Hepatocyte (in vitro differentiated cells): ENCODE results near the gene SND1.

Experiments used
- EZH2 ChIP-seq: fragments of 200-600 bp; sonication (generic); IDR thresholded peaks from 2 replicates; pipeline ENCODE4 v1.6.1; 2016; ENCODE audit warnings: antibody characterized with exemption, mild to moderate bottlenecking, borderline replicate concordance
- EZH2phosphoT487 ChIP-seq: fragments of 200-600 bp; sonication (generic); IDR thresholded peaks from one replicate; pipeline ENCODE4 v1.6.1; 2018; ENCODE audit warnings: antibody characterized with exemption, mild to moderate bottlenecking, low read depth, moderate library complexity; ENCODE audit not compliant: unreplicated experiment, severe bottlenecking
- TF ChIP-seq, protein P1 (sequence below): fragments of 200-600 bp; sonication (generic); IDR thresholded peaks from 2 replicates; pipeline ENCODE4 v1.5.1; 2016; ENCODE audit warnings: antibody characterized with exemption, mild to moderate bottlenecking; ENCODE audit not compliant: poor library complexity

- no peak for TF ChIP-seq EZH2phosphoT487
- TF ChIP-seq, protein P1, sequence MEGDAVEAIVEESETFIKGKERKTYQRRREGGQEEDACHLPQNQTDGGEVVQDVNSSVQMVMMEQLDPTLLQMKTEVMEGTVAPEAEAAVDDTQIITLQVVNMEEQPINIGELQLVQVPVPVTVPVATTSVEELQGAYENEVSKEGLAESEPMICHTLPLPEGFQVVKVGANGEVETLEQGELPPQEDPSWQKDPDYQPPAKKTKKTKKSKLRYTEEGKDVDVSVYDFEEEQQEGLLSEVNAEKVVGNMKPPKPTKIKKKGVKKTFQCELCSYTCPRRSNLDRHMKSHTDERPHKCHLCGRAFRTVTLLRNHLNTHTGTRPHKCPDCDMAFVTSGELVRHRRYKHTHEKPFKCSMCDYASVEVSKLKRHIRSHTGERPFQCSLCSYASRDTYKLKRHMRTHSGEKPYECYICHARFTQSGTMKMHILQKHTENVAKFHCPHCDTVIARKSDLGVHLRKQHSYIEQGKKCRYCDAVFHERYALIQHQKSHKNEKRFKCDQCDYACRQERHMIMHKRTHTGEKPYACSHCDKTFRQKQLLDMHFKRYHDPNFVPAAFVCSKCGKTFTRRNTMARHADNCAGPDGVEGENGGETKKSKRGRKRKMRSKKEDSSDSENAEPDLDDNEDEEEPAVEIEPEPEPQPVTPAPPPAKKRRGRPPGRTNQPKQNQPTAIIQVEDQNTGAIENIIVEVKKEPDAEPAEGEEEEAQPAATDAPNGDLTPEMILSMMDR: no peak
- no peak for TF ChIP-seq EZH2
These were observed 428.2 kb downstream of the SND1 start for GRCh38 chr7:128080169-128080568.
